Activated gamma-delta T cell treated with anti-CD3 and anti-CD28 coated beads, Interleukin-2, amount 50 U/mL, for 16 hours (primary cell): Measurements from ENCODE around the gene PCSK1.
"Not testable (repeated sequence)": the region's sequence is repeated elsewhere in the genome, so short reads cannot be mapped to it uniquely, and the experiment has no call there.

Experiments
- DNase-seq: peaks from one replicate; pipeline ENCODE4 v3.0.0-alpha.2; 2020; ENCODE audit warnings: low read depth

Gene PCSK1

GRCh38 chr5:96372726-96373380 lies 60.2 kb downstream of the PCSK1 start:
- no peak for DNase-seq

- DNase-seq = no peak
These were observed 62.1 kb downstream of the PCSK1 start for GRCh38 chr5:96370976-96371375.

GRCh38 chr5:96367337-96367736 lies 65.7 kb downstream of the PCSK1 start:
- not testable (repeated sequence) for DNase-seq

- no peak for DNase-seq
These were observed 78.8 kb downstream of the PCSK1 start for GRCh38 chr5:96354237-96354636.

GRCh38 chr5:96353220-96353619 lies 79.8 kb downstream of the PCSK1 start:
- no peak for DNase-seq

GRCh38 chr5:96350678-96351077 lies 82.4 kb downstream of the PCSK1 start:
- DNase-seq = no peak

GRCh38 chr5:96348536-96348935 lies 84.5 kb downstream of the PCSK1 start:
- no peak for DNase-seq

- no peak for DNase-seq
These were observed 85.4 kb downstream of the PCSK1 start for GRCh38 chr5:96347502-96348292.

GRCh38 chr5:96344678-96345577 lies 88.1 kb downstream of the PCSK1 start:
- no peak for DNase-seq

GRCh38 chr5:96343094-96343493 lies 90.0 kb downstream of the PCSK1 start:
- no peak for DNase-seq

GRCh38 chr5:96342581-96342980 lies 90.5 kb downstream of the PCSK1 start:
- no peak for DNase-seq
